IMR-90 (cell line): ENCODE data around the gene SEMA3G. TPM values are rescaled to one million over a fixed set of nuclear protein-coding genes. Genes with fewer than 3 reads are reported as not detected.

Experiments
- ATAC-seq: fragments of 200-7000 bp; cut with Tn5 transposase; 2 replicates; pipeline ENCODE4 v1.9.1; 2020; ENCODE audit warnings: low read depth, mild to moderate bottlenecking, moderate library complexity
- BruUV-seq: library from RNA; stranded (reverse); fragments of 400-500 nt; replicated peaks from 2 replicates; lab custom pipeline; 2021; lab: Mats Ljungman, UMichigan
- CTCF ChIA-PET: fragments of 300-600 bp; formaldehyde crosslinking; extraction: SDS; loops from one replicate; lab custom pipeline; 2021; ENCODE audit warnings: antibody characterized with exemption; lab: Yijun Ruan, JAX
- POLR2A ChIA-PET: fragments of 300-600 bp; sonication (Branson Sonifier 250); formaldehyde crosslinking; loops from one replicate; lab custom pipeline; 2022; ENCODE audit warnings: antibody characterized with exemption; ENCODE audit not compliant: unreplicated experiment; lab: Charles Lee
- DNase-seq: peaks from one replicate; pipeline ENCODE4 v3.0.0; 2013
- H2AFZ ChIP-seq: replicated peaks from 2 replicates; pipeline ENCODE3; 2013; ENCODE audit warnings: low read length, mild to moderate bottlenecking; ENCODE audit not compliant: poor library complexity
- H2AK5ac ChIP-seq: 2 replicates; pipeline ENCODE4 v1.6.1; 2013; ENCODE audit warnings: low read depth, low read length, inconsistent platforms
- H2AK9ac ChIP-seq: replicated peaks from 2 replicates; pipeline ENCODE3; 2013; ENCODE audit warnings: mild to moderate bottlenecking, low read depth, low read length, moderate library complexity; ENCODE audit not compliant: poor library complexity
- H2BK120ac ChIP-seq: 2 replicates; pipeline ENCODE4 v1.6.1; 2013; ENCODE audit warnings: low read depth, low read length, inconsistent platforms
- H2BK15ac ChIP-seq: 3 replicates; pipeline ENCODE4 v1.6.1; 2013; ENCODE audit warnings: low read depth, low read length, inconsistent platforms
- H2BK20ac ChIP-seq: 2 replicates; pipeline ENCODE4 v1.6.1; 2013; ENCODE audit warnings: low read depth, mild to moderate bottlenecking, inconsistent platforms, low read length, moderate library complexity
- H2BK5ac ChIP-seq: 2 replicates; pipeline ENCODE4 v1.6.1; 2013; ENCODE audit warnings: mild to moderate bottlenecking, low read depth, low read length, inconsistent platforms; ENCODE audit not compliant: poor library complexity, severe bottlenecking
- H3K14ac ChIP-seq: replicated peaks from 2 replicates; pipeline ENCODE4 v1.6.1; 2013; ENCODE audit warnings: low read depth, low read length, inconsistent platforms
- H3K18ac ChIP-seq: 2 replicates; pipeline ENCODE4 v1.6.1; 2013; ENCODE audit warnings: low read depth, low read length, control low read depth
- H3K23ac ChIP-seq: 2 replicates; pipeline ENCODE4 v1.6.1; 2013; ENCODE audit warnings: low read depth, low read length, inconsistent platforms
- H3K27ac ChIP-seq: 2 replicates; pipeline ENCODE4 v1.5.1; 2013; ENCODE audit warnings: mild to moderate bottlenecking, control low read depth, low read length; ENCODE audit not compliant: insufficient read depth
- H3K27me3 ChIP-seq: 2 replicates; pipeline ENCODE4 v1.6.1; 2013; ENCODE audit warnings: low read length; ENCODE audit not compliant: control insufficient read depth, insufficient read depth
- H3K36me3 ChIP-seq: 2 replicates; pipeline ENCODE4 v1.6.1; 2013; ENCODE audit warnings: low read length, mixed read lengths; ENCODE audit not compliant: control insufficient read depth, insufficient read depth
- H3K4ac ChIP-seq: 2 replicates; pipeline ENCODE4 v1.6.1; 2013; ENCODE audit warnings: low read depth, low read length, inconsistent platforms
- H3K4me1 ChIP-seq: 2 replicates; pipeline ENCODE4 v1.6.1; 2013; ENCODE audit warnings: low read length, mixed read lengths; ENCODE audit not compliant: control insufficient read depth, insufficient read depth
- H3K4me2 ChIP-seq: 2 replicates; pipeline ENCODE4 v1.6.1; 2013; ENCODE audit warnings: low read depth, mild to moderate bottlenecking, control low read depth, low read length, moderate library complexity
- H3K4me3 ChIP-seq: 2 replicates; pipeline ENCODE4 v1.5.1; 2013; ENCODE audit warnings: low read depth, mild to moderate bottlenecking, control low read depth, low read length, moderate library complexity; ENCODE audit not compliant: insufficient read depth
- H3K56ac ChIP-seq: 2 replicates; pipeline ENCODE4 v1.6.1; 2013; ENCODE audit warnings: low read length, inconsistent platforms; ENCODE audit not compliant: insufficient read depth; ENCODE audit errors: extremely low read depth
- H3K79me1 ChIP-seq, 2 experiments: 2 replicates each; pipeline ENCODE4 v1.6.1; 2013; ENCODE audit warnings: low read length in 2 of 2, inconsistent platforms in 1 of 2, low read depth in 1 of 2
- H3K9ac ChIP-seq: 2 replicates; pipeline ENCODE4 v1.6.1; 2013; ENCODE audit warnings: low read depth, low read length, control low read depth
- H3K9me1 ChIP-seq: 2 replicates; pipeline ENCODE4 v1.6.1; 2013; ENCODE audit warnings: low read length, inconsistent platforms; ENCODE audit not compliant: insufficient read depth
- H3K9me3 ChIP-seq: 2 replicates; pipeline ENCODE4 v1.6.1; 2013; ENCODE audit warnings: low read length; ENCODE audit not compliant: control insufficient read depth, insufficient read depth
- H4K20me1 ChIP-seq: 2 replicates; pipeline ENCODE4 v1.6.1; 2013; ENCODE audit warnings: low read length, inconsistent platforms; ENCODE audit not compliant: insufficient read depth
- H4K5ac ChIP-seq: 2 replicates; pipeline ENCODE4 v1.6.1; 2013; ENCODE audit warnings: mild to moderate bottlenecking, low read depth, low read length, control low read depth
- H4K8ac ChIP-seq, 2 experiments: 2 replicates each; pipeline ENCODE4 v1.6.1; 2013; ENCODE audit warnings: low read depth in 2 of 2, low read length in 2 of 2, control low read depth in 1 of 2, inconsistent platforms in 1 of 2
- H4K91ac ChIP-seq: 2 replicates; pipeline ENCODE4 v1.6.1; 2013; ENCODE audit warnings: low read depth, low read length, inconsistent platforms; ENCODE audit not compliant: insufficient read depth
- BHLHE40 ChIP-seq: fragments of 150-350 bp; IDR thresholded peaks from 2 replicates; pipeline ENCODE4 v1.6.1; 2016; ENCODE audit warnings: mild to moderate bottlenecking, low read depth, low read length
- CEBPB ChIP-seq: IDR thresholded peaks from 2 replicates; pipeline ENCODE4 v1.6.1; 2012; ENCODE audit warnings: low read depth, low read length, improper control_type of control experiment
- CHD1 ChIP-seq: IDR thresholded peaks from 2 replicates; pipeline ENCODE4 v1.6.1; 2012; ENCODE audit warnings: low read depth, low read length, improper control_type of control experiment
- ELK1 ChIP-seq: fragments of 150-350 bp; IDR thresholded peaks from 2 replicates; pipeline ENCODE4 v1.6.1; 2016; ENCODE audit warnings: low read depth, mild to moderate bottlenecking, low read length, moderate library complexity, borderline replicate concordance
- FOS ChIP-seq: fragments of 150-350 bp; IDR thresholded peaks from 2 replicates; pipeline ENCODE4 v1.6.1; 2016; ENCODE audit warnings: low read depth, low read length
- MAFK ChIP-seq: IDR thresholded peaks from 2 replicates; pipeline ENCODE4 v1.6.1; 2012; ENCODE audit warnings: low read depth, low read length, improper control_type of control experiment
- MAZ ChIP-seq: IDR thresholded peaks from 2 replicates; pipeline ENCODE4 v1.6.1; 2012; ENCODE audit warnings: low read depth, mild to moderate bottlenecking, low read length, improper control_type of control experiment, moderate library complexity, borderline replicate concordance
- NFE2L2 ChIP-seq: fragments of 150-350 bp; IDR thresholded peaks from 2 replicates; pipeline ENCODE4 v1.6.1; 2016; ENCODE audit warnings: low read depth, mild to moderate bottlenecking, low read length
- POLR2A ChIP-seq: IDR thresholded peaks from 2 replicates; pipeline ENCODE4 v1.6.1; 2012; ENCODE audit warnings: mild to moderate bottlenecking, low read depth, low read length
- RAD21 ChIP-seq: IDR thresholded peaks from 2 replicates; pipeline ENCODE4 v1.6.1; 2012; ENCODE audit warnings: low read length, improper control_type of control experiment
- RCOR1 ChIP-seq: IDR thresholded peaks from 2 replicates; pipeline ENCODE4 v1.6.1; 2012; ENCODE audit warnings: mild to moderate bottlenecking, low read length, improper control_type of control experiment; ENCODE audit not compliant: insufficient replicate concordance
- RFX5 ChIP-seq: IDR thresholded peaks from 2 replicates; pipeline ENCODE4 v1.8.0; 2012; ENCODE audit warnings: low read depth, mild to moderate bottlenecking, low read length, moderate library complexity
- SMC3 ChIP-seq: fragments of 150-350 bp; IDR thresholded peaks from 2 replicates; pipeline ENCODE4 v1.6.1; 2016; ENCODE audit warnings: low read depth, mild to moderate bottlenecking, antibody characterized with exemption, low read length, moderate library complexity
- USF2 ChIP-seq: fragments of 150-350 bp; IDR thresholded peaks from 2 replicates; pipeline ENCODE4 v1.6.1; 2017; ENCODE audit warnings: mild to moderate bottlenecking, antibody characterized with exemption, low read length, low read depth
- WGBS, 2 experiments: methylation state at CpG; one replicate each; pipeline versions ENCODE4 v1.1.5 to v1.1.7; 2013; ENCODE audit warnings: missing lambda C conversion rate in 2 of 2; ENCODE audit not compliant: insufficient read length in 1 of 2; ENCODE audit errors: extremely low coverage in 2 of 2; 5-methylcytosine and 5-hydroxymethylcytosine counted together
- dilution Hi-C: fragments of 300-500 bp; cut with HindIII; formaldehyde crosslinking; loops from one replicate; pipeline ENCODE4 v1.14.3; 2018; ENCODE audit warnings: low sequenced_read_pairs; ENCODE audit not compliant: unreplicated experiment
- in situ Hi-C: fragments of 300-500 bp; cut with MboI; formaldehyde crosslinking; loops from 3 replicates; pipeline ENCODE4 v1.14.3; 2019; ENCODE audit warnings: low sequenced_read_pairs, inconsistent platforms, mixed read lengths
- intact Hi-C: fragments of 100-400 bp; cut with micrococcal nuclease; formaldehyde crosslinking; loops from 2 replicates; pipeline ENCODE4 v1.10.0; 2022
- polyA plus RNA-seq, 3 experiments: library from polyadenylated mRNA; depleted of rRNA; stranded (reverse); fragments of >200 nt; gene quantifications; 2 replicates each; pipeline ENCODE4 v1.2.3, GENCODE V29; 2012; ENCODE audit warnings: low replicate concordance in 1 of 3
- total RNA-seq: library from RNA; depleted of rRNA; stranded (reverse); fragments of >200 nt; gene quantifications from 2 replicates; pipeline ENCODE4 v1.2.3, GENCODE V29; 2012
- TF ChIP-seq, protein P1 (sequence below): conservative IDR thresholded peaks from 2 replicates; pipeline ENCODE4 v1.5.1; 2012; ENCODE audit warnings: mild to moderate bottlenecking, low read depth, low read length, improper control_type of control experiment

The SEMA3G gene
- total and polyA plus RNA-seq, 2 of the 4 experiments (the other 2 are of a cell fraction): 0.07 TPM; not detected in 1

- DNase-seq (no peak), ATAC-seq (no peak)
- H4K91ac ChIP-seq: no peak overlapping the region
- no peak overlapping the region for H2BK120ac ChIP-seq
- in situ Hi-C loops (no loop called here), intact Hi-C loops (no loop called here), dilution Hi-C loops (no loop called here)
- no peak overlapping the region for H4K5ac ChIP-seq
- no peaks in the 10 kb centered on the region for H3K9me3 ChIP-seq
- no peaks in the 10 kb centered on the region for H4K20me1 ChIP-seq
- H3K4ac ChIP-seq: no peak overlapping the region
- ChIA-PET CTCF (interaction anchor here (0.5 kb wide), 1 partner anchor 257 kb away, joined by 3 read pairs; no protein-coding TSS in a partner anchor), POLR2A (no interaction called here)
- 94% methylated on average over 14 of the region's 32 CpGs; no CpG with 5 or more reads in 1 of the 2 experiments for WGBS, 2 experiments
- no peak overlapping the region for H2BK20ac ChIP-seq
- no peak overlapping the region for H2AK9ac ChIP-seq
- H3K18ac ChIP-seq: no peak overlapping the region
- BruUV-seq: no TSS peak
- H3K27me3 ChIP-seq: peaks cover 22% of the 10 kb centered on the region
- H3K4me2 ChIP-seq: no peak overlapping the region
- H2AFZ ChIP-seq: no peak overlapping the region
- no peak overlapping the region for H2AK5ac ChIP-seq
- H2BK5ac ChIP-seq: no peak overlapping the region
- H3K56ac ChIP-seq: no peak overlapping the region
- H3K79me1 ChIP-seq: no peaks in the 10 kb centered on the region
- no peaks in the 10 kb centered on the region for H3K36me3 ChIP-seq
- H4K8ac ChIP-seq: no peak overlapping the region
- H3K4me1 ChIP-seq: peaks cover 10% of the 10 kb centered on the region; the same call in 1 of the 2 replicates
- H3K9me1 ChIP-seq: no peaks in the 10 kb centered on the region
- H3K9ac ChIP-seq: no peak overlapping the region
- H3K4me3 ChIP-seq: no peak overlapping the region
- no peak overlapping the region for H2BK15ac ChIP-seq
- H3K23ac ChIP-seq: no peak overlapping the region
- TF ChIP-seq CHD1: no peak
- no peak for TF ChIP-seq CEBPB
- TF ChIP-seq USF2: no peak
- no peak for TF ChIP-seq RFX5
- no peak for TF ChIP-seq MAFK
- TF ChIP-seq SMC3: no peak
- no peak for TF ChIP-seq FOS
- TF ChIP-seq MAZ: no peak
- TF ChIP-seq, protein P1, sequence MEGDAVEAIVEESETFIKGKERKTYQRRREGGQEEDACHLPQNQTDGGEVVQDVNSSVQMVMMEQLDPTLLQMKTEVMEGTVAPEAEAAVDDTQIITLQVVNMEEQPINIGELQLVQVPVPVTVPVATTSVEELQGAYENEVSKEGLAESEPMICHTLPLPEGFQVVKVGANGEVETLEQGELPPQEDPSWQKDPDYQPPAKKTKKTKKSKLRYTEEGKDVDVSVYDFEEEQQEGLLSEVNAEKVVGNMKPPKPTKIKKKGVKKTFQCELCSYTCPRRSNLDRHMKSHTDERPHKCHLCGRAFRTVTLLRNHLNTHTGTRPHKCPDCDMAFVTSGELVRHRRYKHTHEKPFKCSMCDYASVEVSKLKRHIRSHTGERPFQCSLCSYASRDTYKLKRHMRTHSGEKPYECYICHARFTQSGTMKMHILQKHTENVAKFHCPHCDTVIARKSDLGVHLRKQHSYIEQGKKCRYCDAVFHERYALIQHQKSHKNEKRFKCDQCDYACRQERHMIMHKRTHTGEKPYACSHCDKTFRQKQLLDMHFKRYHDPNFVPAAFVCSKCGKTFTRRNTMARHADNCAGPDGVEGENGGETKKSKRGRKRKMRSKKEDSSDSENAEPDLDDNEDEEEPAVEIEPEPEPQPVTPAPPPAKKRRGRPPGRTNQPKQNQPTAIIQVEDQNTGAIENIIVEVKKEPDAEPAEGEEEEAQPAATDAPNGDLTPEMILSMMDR: no peak
- TF ChIP-seq RAD21: no peak
- TF ChIP-seq NFE2L2: no peak
- TF ChIP-seq POLR2A: no peak
- TF ChIP-seq RCOR1: no peak
- no peak for TF ChIP-seq ELK1
- no peak for TF ChIP-seq BHLHE40
- no peak overlapping the region for H3K27ac ChIP-seq
- H3K14ac ChIP-seq: no peak overlapping the region
Observed at GRCh38 chr3:52435246-52436101, 9.4 kb downstream of the SEMA3G start.
